GM12892 (cell line): ENCODE measurements around the gene RASL11B.

Experiments used
- POLR2A ChIP-seq: IDR thresholded peaks from 2 replicates; pipeline ENCODE4 v1.6.1; 2011; ENCODE audit warnings: low read depth, low read length, control low read depth
- POLR2AphosphoS5 ChIP-seq: IDR thresholded peaks from 2 replicates; pipeline ENCODE4 v1.6.1; 2011; ENCODE audit warnings: low read depth, low read length, control low read depth
- TAF1 ChIP-seq: IDR thresholded peaks from 2 replicates; pipeline ENCODE4 v1.6.1; 2011; ENCODE audit warnings: low read depth, mild to moderate bottlenecking, control low read depth, low read length, borderline replicate concordance

- TF ChIP-seq POLR2A (no peak), TAF1 (no peak), POLR2AphosphoS5 (no peak)
Observed at GRCh38 chr4:52869656-52870055, 7.5 kb downstream of the RASL11B start.
